Stimulated activated naive CD8-positive, alpha-beta T cell treated with anti-CD3 and anti-CD28 coated beads, Interleukin-15, Interleukin-2, amounts not matched to agents 100 U/mL and 50 U/mL, for 24 hours (primary cell): ENCODE measurements around the gene LYG2.
"Not testable (repeated sequence)": the region's sequence is repeated elsewhere in the genome, so short reads cannot be mapped to it uniquely, and the experiment has no call there.

ENCODE experiments used
- ATAC-seq: fragments of 150-1000 bp; cut with Tn5 transposase; one replicate; pipeline ENCODE4 v1.10.0; 2021
- DNase-seq: peaks from one replicate; pipeline ENCODE4 v3.0.0; 2021

Gene LYG2, protein sequence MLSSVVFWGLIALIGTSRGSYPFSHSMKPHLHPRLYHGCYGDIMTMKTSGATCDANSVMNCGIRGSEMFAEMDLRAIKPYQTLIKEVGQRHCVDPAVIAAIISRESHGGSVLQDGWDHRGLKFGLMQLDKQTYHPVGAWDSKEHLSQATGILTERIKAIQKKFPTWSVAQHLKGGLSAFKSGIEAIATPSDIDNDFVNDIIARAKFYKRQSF

GRCh38 chr2:99255491-99256318 lies at the start of gene LYG2:
Gene LYG2, minus strand, starts transcription at chr2:99255666. Its CDS starts 1,406 bp downstream, at chr2:99254260.
- DNase-seq, result no peak
- no peak for ATAC-seq

GRCh38 chr2:99301097-99301496 lies 45.6 kb upstream of the LYG2 start, which contains the start of gene LYG1:
Gene LYG1, minus strand, starts transcription at chr2:99301197. Its CDS starts 5,527 bp downstream, at chr2:99295670.
- not testable (repeated sequence) for ATAC-seq, DNase-seq

GRCh38 chr2:99299580-99299979 lies 44.1 kb upstream of the LYG2 start:
- DNase-seq (no peak), ATAC-seq (no peak)

DNA sequence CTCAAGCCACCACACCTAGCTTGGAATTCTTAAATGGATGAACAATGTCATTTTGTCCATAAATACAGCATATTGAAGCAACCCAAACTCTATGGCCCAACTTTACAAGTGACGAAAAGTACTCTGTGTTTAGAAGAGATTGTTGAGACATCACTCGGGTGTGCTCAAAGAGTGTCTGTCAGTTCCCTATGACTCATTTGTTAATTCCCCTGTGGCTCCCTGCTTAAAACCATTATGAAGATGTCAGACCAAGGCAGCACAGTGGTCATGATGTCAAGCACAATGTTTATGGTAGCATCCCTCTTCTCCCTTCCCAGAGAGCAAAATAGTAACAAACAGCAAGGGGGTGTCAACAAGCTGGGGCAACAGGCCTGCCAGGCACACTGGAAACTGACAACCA lies 42.5 kb upstream of the LYG2 start:
- ATAC-seq (no peak), DNase-seq (no peak)

DNA sequence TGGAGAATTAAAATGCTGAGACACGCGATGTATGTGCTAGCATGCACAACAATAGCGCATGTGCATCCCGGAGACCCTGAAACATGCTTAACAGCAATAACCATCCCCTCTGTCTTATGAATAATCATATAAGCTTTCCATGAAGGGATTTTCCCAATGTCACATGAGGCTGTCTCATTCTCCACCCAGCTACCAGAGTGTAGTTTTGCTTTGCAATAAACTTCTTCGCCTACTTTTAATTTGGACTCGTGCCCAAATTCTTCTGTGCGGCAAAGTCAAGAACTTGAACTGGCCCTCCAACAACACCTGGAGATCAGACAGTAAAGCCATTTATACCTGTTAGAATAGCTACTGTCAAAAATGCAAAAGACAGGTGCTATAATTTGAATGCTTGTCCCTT lies 30.1 kb upstream of the LYG2 start:
- ATAC-seq (no peak), DNase-seq (no peak)

- no peak for DNase-seq
- no peak for ATAC-seq
Measured at GRCh38 chr2:99279969-99280695, 24.7 kb upstream of the LYG2 start.

DNA sequence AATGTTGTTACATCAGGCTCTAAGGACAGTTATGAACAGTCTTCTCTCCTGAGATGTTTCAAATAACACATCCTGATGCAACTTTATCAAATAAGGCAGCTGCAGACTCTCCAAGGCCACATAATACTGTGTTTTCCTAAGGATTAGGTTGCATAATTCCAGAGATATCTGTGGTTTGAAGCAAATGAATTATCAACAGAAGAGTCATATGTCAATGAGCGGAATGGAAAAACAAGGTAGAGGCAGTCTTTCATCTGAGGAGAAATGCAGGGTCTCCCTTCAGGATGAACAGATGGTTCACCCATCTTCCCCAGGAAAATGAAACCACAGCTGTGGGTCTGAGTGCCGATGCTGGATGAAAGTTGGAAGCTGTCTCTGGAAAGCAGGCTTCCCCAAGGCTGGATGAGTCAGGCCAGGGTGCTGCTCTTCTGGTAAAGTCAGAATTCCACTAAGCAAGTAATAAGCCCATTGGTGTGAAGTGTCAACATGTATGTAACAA lies 23.4 kb upstream of the LYG2 start:
- no peak for DNase-seq
- ATAC-seq, result no peak

DNA sequence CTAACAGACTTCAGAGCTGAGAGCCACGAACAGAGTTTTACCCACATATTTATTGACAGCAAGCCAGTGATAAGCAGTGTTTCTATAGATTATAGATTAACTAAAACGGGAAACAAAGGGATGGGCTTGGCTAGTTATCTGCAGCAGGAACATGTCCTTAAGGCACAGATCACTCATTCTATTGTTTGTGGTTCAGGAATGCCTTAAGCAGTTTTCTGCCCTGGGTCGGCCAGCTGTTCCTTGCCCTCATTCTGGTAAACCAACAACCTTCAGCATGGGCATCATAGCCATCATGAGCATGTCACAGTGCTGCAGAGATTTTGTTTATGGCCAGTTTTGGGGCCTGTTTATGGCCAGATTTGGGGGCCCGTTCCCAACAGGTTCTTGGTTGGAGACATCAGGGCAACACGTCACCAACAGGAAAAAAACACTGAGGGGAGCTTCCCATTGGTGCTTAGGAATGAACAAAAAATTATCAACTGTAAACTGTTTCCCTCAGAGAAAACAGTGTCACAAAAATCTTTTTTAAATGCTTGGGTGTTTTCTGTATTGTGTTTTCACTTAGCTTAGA lies 22.8 kb upstream of the LYG2 start:
- not testable (repeated sequence) for DNase-seq

DNA sequence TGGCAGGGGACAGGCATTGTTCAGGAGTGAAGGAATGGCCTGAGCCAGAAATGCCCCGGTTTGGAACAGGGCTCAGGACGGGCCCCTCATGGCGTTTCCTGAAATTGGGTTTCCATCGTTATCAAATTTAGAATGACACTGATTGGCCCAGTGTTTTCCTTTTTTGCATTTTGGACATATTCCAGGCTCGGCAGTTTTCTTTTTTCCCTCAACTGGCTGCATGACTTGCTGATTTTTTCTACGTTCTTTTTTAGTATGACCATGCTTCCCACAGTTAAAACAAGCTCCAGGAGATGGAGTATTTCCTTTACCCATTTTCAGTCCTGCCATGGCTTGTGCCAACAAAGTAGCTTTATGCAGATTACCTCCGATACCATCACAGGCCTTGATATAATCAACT lies 20.4 kb upstream of the LYG2 start:
- no peak for ATAC-seq
- DNase-seq, result no peak

More for the DNA sequence above, 22.8 kb upstream of the LYG2 start:
- ATAC-seq, result not testable (repeated sequence)

GRCh38 chr2:99261242-99261641 lies 5.8 kb upstream of the LYG2 start:
- ATAC-seq, result no peak
- DNase-seq, result no peak

DNA sequence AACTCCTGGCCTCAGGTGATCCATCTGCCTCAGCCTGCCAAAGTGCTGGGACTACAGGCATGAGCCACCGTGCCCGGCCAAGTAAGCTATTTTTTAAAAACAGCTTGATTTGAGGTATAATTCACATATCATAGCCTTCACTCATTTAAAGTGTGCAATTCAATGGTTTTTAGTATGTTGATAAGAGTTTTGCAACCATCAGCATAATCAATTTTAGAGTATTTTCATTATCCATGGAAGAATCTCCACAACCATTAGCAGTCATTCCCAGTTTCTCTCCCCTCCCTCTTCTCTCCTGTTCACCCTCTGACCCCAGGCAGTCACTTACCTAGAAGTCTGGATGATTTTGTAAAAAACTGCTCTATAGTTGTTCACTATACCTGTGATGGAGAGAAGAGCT lies 4.7 kb upstream of the LYG2 start:
- no peak for ATAC-seq
- DNase-seq, result no peak

DNA sequence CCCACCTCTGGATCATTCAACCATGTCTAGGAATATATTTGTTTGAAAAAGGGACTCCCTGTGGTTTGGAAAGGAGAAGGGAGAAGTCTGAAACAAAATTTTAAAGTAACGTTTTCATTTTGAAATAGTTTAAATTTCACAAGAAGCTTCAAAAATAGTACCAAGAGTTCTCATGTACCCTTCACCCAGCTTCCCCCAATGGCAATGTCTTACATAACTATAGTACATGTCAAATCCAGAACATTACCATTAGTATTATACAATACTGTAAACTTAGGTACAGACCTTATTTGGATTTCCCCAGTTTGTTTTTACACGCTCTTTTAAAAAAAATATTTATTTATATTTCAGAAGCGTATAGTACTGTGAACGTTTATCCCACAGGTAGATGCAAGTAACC lies 4.0 kb upstream of the LYG2 start:
- no peak for ATAC-seq
- no peak for DNase-seq

GRCh38 chr2:99256677-99257076 lies 1.2 kb upstream of the LYG2 start:
- DNase-seq (no peak), ATAC-seq (no peak)

- ATAC-seq (no peak), DNase-seq (no peak)
Measured at GRCh38 chr2:99249951-99250350, 5.5 kb downstream of the LYG2 start.

DNA sequence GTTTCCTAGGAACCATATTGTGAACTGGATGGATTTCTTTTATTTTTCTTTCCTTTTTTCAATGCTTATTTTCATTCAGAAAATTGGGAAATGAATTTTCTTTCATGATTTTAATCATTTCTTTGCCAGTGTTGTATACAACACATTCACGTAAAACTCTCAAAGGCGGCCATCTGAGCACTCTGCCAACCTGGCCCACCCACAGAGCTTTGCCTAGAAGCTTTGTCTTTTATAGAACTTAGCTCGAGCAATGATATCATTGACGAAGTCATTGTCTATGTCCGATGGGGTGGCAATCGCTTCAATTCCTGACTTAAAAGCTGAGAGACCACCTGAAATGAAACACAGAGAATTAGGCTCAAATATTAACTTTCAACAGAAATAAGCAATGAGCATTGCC lies 13.3 kb downstream of the LYG2 start:
- DNase-seq, result no peak
- ATAC-seq, result no peak

GRCh38 chr2:99240431-99240830 lies 15.0 kb downstream of the LYG2 start:
- no peak for ATAC-seq
- DNase-seq, result no peak

DNA sequence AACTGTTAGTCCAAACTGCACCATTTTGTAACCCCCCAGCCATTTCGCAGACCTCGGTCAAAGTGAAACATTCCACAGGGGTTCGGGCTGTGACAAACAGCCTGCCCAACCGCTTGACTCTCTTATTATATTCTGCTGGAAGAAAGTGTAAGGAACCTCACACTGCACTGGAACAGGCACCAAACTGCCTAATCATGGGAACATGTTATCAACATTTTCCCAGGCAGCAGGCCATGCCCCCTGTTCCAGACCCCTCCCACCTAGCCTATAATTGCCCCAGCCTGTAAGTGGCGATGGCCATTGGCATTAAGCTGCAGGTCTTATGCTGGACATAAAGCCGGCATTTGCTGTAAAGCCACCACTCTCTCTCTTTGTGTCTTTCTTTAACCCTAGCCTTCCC lies 16.9 kb downstream of the LYG2 start:
- DNase-seq (no peak), ATAC-seq (no peak)

GRCh38 chr2:99233177-99233576 lies 22.3 kb downstream of the LYG2 start:
- ATAC-seq, result not testable (repeated sequence)

GRCh38 chr2:99217929-99218501 lies 37.5 kb downstream of the LYG2 start:
- ATAC-seq (no peak), DNase-seq (no peak)

More at GRCh38 chr2:99233177-99233576, 22.3 kb downstream of the LYG2 start:
- DNase-seq, result not testable (repeated sequence)

- ATAC-seq (no peak), DNase-seq (no peak)
Measured at GRCh38 chr2:99216096-99216495, 39.4 kb downstream of the LYG2 start.

- ATAC-seq (no peak), DNase-seq (no peak)
Measured at GRCh38 chr2:99205491-99205890, 50.0 kb downstream of the LYG2 start.
